Prostate gland (tissue), 2 donors: ENCODE measurements around the gene MSX2. TPM values are rescaled to one million over a fixed set of nuclear protein-coding genes. Genes with fewer than 3 reads are reported as not detected.
"Not testable (repeated sequence)": the region's sequence is repeated elsewhere in the genome, so short reads cannot be mapped to it uniquely, and the experiment has no call there.

ENCODE experiments used
- DNase-seq: peaks from one replicate; pipeline ENCODE4 v3.0.0-alpha.2; 2019; ENCODE audit warnings: low spot score
- H3K27ac ChIP-seq, 2 donors: fragments of 200-600 bp; sonication (generic); 2 replicates each; pipeline ENCODE4 v1.5.1; 2017 to 2019
- H3K27me3 ChIP-seq: fragments of 200-600 bp; sonication (generic); replicated peaks from 2 replicates; pipeline ENCODE4 v1.5.1; 2019; ENCODE audit not compliant: insufficient read depth
- H3K36me3 ChIP-seq, 2 donors: fragments of 200-600 bp; sonication (generic); 1 replicate in 1 of 2; 2 replicates in 1 of 2; pipeline versions ENCODE4 v1.5.1 to v1.8.1; 2017 to 2019
- H3K4me1 ChIP-seq: fragments of 200-600 bp; sonication (generic); replicated peaks from 2 replicates; pipeline ENCODE4 v1.5.1; 2019
- H3K4me3 ChIP-seq, 2 donors: fragments of 200-600 bp; sonication (generic); 2 replicates each; pipeline ENCODE4 v1.5.1; 2017 to 2019
- H3K9me3 ChIP-seq: fragments of 200-600 bp; sonication (generic); 2 replicates; pipeline ENCODE4 v1.5.1; 2017
- CTCF ChIP-seq, 4 experiments: fragments of 200-600 bp in 2 of 4; fragments of 450-650 bp in 2 of 4; sonication (generic) in 2 of 4; IDR thresholded peaks; 1 replicate in 3 of 4; 2 replicates in 1 of 4; pipeline ENCODE4 v1.5.1; 2016 to 2019; ENCODE audit warnings: antibody characterized with exemption in 4 of 4, mild to moderate bottlenecking in 2 of 4, moderate library complexity in 2 of 4
- POLR2A ChIP-seq: fragments of 450-650 bp; IDR thresholded peaks from one replicate; pipeline ENCODE4 v1.6.1; 2016; ENCODE audit warnings: antibody characterized with exemption, mild to moderate bottlenecking
- POLR2AphosphoS5 ChIP-seq: sonication (generic); formaldehyde crosslinking; IDR thresholded peaks from one replicate; pipeline ENCODE4 v1.6.1; 2017; ENCODE audit warnings: antibody characterized with exemption
- WGBS: methylation state at CpG from one replicate; pipeline ENCODE4 v1.1.5; 2018; 5-methylcytosine and 5-hydroxymethylcytosine counted together
- intact Hi-C: fragments of 100-400 bp; cut with DNase I; formaldehyde crosslinking; loops from one replicate; pipeline ENCODE4 v1.14.2; 2022
- total RNA-seq, 2 donors: library from RNA; depleted of rRNA; stranded (reverse); fragments of >200 nt; gene quantifications; one replicate each; pipeline ENCODE4 v1.1.0, GENCODE V29; 2016

The MSX2 gene
- total RNA-seq, 2 donors from 2014 or later, result 7.1 to 36.4 TPM

DNA sequence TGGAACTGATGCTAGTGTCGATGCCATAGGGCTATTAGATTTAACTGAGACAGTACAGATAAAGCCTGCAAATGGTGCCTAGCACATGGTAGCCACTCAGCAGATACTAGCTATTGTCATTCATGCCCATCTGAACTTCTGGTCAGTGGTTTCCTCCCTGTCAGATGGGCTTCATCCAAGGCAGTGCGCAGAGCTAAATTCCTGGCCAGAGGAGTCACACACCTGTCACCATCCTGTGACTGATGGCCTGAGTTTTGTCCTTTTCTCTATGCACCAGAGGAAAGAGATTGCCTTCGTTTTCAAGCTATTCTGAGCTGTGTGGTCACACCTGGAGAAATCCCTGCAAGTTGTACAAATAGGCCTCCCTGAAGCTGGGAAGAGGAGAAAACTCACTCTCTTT, 34.7 kb downstream of the MSX2 start:
- DNase-seq, result no peak
- 60% methylated on average over 3 of the region's 3 CpGs for WGBS
- intact Hi-C loops, result no loop called here
- Histone ChIP-seq H3K9me3 (no peaks in the 10 kb centered on the region), H3K27ac (no peak overlapping the region), H3K27me3 (no peaks in the 10 kb centered on the region), H3K4me3 (no peak overlapping the region), H3K36me3 (no peaks in the 10 kb centered on the region), H3K4me1 (no peaks in the 10 kb centered on the region)
- TF ChIP-seq CTCF (IDR thresholded peaks at IDR 0.05) (no peak), POLR2A (no peak), POLR2AphosphoS5 (no peak)

DNA sequence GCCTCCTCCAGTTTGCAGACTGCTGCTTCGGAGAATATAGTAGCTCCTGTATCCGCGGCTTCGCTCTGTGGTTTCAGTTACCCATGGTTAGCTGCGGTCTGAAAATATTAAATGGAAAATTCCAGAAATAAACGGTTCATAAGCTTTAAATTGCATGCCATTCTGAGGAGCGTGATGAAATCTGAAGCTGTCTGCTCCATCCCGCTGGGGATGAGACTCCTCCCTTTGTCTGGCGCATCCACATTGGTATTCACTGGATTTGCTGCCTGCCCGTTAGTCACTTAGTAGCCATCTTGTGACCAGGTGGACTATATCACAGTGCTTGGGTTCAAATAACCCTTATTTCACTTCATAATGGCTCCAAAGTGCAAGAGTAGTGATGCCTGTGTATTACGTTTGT, 36.3 kb downstream of the MSX2 start:
- Histone ChIP-seq H3K4me3 (no peak overlapping the region), H3K27me3 (no peaks in the 10 kb centered on the region)
- intact Hi-C loops, result no loop called here

DNA sequence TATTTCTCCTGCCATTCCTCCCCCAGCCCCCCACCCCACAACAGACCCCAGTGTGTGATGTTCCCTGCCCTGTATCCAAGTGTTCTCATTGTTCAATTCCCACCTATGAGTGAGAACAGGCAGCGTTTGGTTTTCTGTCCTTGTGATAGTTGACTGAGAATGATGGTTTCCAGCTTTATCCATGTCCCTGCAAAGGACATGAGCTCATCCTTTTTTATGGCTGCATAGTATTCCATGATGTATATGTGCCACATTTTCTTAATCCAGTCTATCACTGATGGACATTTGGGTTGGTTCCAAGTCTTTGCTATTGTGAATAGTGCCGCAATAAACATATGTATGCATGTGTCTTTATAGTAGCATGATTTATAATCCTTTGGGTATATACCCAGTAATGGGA, 37.0 kb downstream of the MSX2 start:
- intact Hi-C loops, H3K36me3 ChIP-seq, H3K27me3 ChIP-seq, H3K4me3 ChIP-seq, DNase-seq, H3K4me1 ChIP-seq, H3K27ac ChIP-seq, H3K9me3 ChIP-seq: not testable (repeated sequence)
- WGBS, result 93% methylated on average over 2 of the region's 2 CpGs

More for the DNA sequence above, 36.3 kb downstream of the MSX2 start:
- DNase-seq, result no peak
- no peaks in the 10 kb centered on the region for H3K4me1 ChIP-seq
- no peaks in the 10 kb centered on the region for H3K9me3 ChIP-seq
- no peaks in the 10 kb centered on the region for H3K36me3 ChIP-seq
- TF ChIP-seq POLR2A (no peak), POLR2AphosphoS5 (no peak), CTCF (IDR thresholded peaks at IDR 0.05) (no peak)
- WGBS, result 84% methylated on average over 11 of the region's 11 CpGs
- H3K27ac ChIP-seq, result no peak overlapping the region

GRCh38 chr5:174764309-174764708, 39.9 kb downstream of the MSX2 start:
- H3K4me3 ChIP-seq, result no peak overlapping the region
- no peak for DNase-seq
- no peaks in the 10 kb centered on the region for H3K4me1 ChIP-seq
- H3K36me3 ChIP-seq, result no peaks in the 10 kb centered on the region
- no peaks in the 10 kb centered on the region for H3K9me3 ChIP-seq
- no peak overlapping the region for H3K27ac ChIP-seq
- no peak for TF ChIP-seq CTCF (IDR thresholded peaks at IDR 0.05)
- TF ChIP-seq POLR2AphosphoS5, result no peak
- no peak for TF ChIP-seq POLR2A
- 75% methylated on average over 10 of the region's 10 CpGs for WGBS
- H3K27me3 ChIP-seq, result no peaks in the 10 kb centered on the region
- intact Hi-C loops, result no loop called here

- WGBS, result 86% methylated on average over 18 of the region's 18 CpGs
- Histone ChIP-seq H3K27me3 (no peaks in the 10 kb centered on the region), H3K4me1 (no peaks in the 10 kb centered on the region), H3K27ac (no peak overlapping the region), H3K36me3 (no peaks in the 10 kb centered on the region), H3K4me3 (no peak overlapping the region), H3K9me3 (no peaks in the 10 kb centered on the region)
- DNase-seq, result no peak
- TF ChIP-seq CTCF (IDR thresholded peaks at IDR 0.05) (no peak), POLR2A (no peak), POLR2AphosphoS5 (no peak)
- intact Hi-C loops, result no loop called here
Observed at GRCh38 chr5:174765540-174765939, 41.2 kb downstream of the MSX2 start.
